GM23338 (cell line): ENCODE data around the gene NECAP2.
"Not testable (repeated sequence)": the region's sequence is repeated elsewhere in the genome, so short reads cannot be mapped to it uniquely, and the experiment has no call there.

Experiments
- EZH2 ChIP-seq: fragments of 200-600 bp; sonication (generic); IDR thresholded peaks from one replicate; pipeline ENCODE4 v1.8.0; 2017; ENCODE audit warnings: antibody characterized with exemption, mild to moderate bottlenecking, low read depth; ENCODE audit not compliant: unreplicated experiment
- POLR2AphosphoS5 ChIP-seq: IDR thresholded peaks from 2 replicates; pipeline ENCODE4 v1.6.1; 2016; ENCODE audit warnings: antibody characterized with exemption, low read depth
- TF ChIP-seq, protein P1 (sequence below), 2 experiments: fragments of 200-600 bp in 1 of 2; sonication (generic) in 1 of 2; conservative IDR thresholded peaks; 2 replicates each; pipeline versions ENCODE4 v1.5.1 to v1.6.1; 2016 to 2017; ENCODE audit warnings: antibody characterized with exemption in 2 of 2, low read depth in 2 of 2, mild to moderate bottlenecking in 2 of 2, moderate library complexity in 1 of 2
- TF ChIP-seq, protein P2 (sequence below): IDR thresholded peaks from one replicate; pipeline ENCODE4 v1.6.1; 2018; ENCODE audit warnings: antibody characterized with exemption; ENCODE audit not compliant: unreplicated experiment

DNA sequence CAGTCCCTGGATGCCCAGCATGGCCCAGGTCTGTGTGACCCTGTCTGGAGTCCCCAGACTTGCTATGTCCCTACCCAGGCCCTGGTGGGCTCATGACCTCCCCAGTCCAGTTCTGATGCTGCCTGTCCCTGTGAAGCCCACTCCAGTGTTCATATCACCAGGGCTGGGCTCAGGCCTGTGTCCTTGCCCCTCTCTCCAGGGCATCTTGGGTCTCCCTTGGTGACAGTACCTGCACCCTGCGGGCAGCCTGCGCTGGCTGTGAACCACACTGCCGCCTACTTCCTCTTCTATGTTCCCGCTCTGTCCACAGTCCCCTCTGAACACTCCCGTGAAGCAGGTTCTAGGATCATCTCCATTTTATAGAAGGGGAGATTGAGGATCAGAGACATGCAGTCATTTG is 60.5 kb downstream of the NECAP2 start:
- not testable (repeated sequence) for TF ChIP-seq POLR2AphosphoS5, EZH2
- TF ChIP-seq, protein P1, sequence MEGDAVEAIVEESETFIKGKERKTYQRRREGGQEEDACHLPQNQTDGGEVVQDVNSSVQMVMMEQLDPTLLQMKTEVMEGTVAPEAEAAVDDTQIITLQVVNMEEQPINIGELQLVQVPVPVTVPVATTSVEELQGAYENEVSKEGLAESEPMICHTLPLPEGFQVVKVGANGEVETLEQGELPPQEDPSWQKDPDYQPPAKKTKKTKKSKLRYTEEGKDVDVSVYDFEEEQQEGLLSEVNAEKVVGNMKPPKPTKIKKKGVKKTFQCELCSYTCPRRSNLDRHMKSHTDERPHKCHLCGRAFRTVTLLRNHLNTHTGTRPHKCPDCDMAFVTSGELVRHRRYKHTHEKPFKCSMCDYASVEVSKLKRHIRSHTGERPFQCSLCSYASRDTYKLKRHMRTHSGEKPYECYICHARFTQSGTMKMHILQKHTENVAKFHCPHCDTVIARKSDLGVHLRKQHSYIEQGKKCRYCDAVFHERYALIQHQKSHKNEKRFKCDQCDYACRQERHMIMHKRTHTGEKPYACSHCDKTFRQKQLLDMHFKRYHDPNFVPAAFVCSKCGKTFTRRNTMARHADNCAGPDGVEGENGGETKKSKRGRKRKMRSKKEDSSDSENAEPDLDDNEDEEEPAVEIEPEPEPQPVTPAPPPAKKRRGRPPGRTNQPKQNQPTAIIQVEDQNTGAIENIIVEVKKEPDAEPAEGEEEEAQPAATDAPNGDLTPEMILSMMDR (conservative IDR thresholded peaks at IDR 0.05; ENCODE audit: low read depth in 2 of 2), result not testable (repeated sequence)
- TF ChIP-seq, protein P2, sequence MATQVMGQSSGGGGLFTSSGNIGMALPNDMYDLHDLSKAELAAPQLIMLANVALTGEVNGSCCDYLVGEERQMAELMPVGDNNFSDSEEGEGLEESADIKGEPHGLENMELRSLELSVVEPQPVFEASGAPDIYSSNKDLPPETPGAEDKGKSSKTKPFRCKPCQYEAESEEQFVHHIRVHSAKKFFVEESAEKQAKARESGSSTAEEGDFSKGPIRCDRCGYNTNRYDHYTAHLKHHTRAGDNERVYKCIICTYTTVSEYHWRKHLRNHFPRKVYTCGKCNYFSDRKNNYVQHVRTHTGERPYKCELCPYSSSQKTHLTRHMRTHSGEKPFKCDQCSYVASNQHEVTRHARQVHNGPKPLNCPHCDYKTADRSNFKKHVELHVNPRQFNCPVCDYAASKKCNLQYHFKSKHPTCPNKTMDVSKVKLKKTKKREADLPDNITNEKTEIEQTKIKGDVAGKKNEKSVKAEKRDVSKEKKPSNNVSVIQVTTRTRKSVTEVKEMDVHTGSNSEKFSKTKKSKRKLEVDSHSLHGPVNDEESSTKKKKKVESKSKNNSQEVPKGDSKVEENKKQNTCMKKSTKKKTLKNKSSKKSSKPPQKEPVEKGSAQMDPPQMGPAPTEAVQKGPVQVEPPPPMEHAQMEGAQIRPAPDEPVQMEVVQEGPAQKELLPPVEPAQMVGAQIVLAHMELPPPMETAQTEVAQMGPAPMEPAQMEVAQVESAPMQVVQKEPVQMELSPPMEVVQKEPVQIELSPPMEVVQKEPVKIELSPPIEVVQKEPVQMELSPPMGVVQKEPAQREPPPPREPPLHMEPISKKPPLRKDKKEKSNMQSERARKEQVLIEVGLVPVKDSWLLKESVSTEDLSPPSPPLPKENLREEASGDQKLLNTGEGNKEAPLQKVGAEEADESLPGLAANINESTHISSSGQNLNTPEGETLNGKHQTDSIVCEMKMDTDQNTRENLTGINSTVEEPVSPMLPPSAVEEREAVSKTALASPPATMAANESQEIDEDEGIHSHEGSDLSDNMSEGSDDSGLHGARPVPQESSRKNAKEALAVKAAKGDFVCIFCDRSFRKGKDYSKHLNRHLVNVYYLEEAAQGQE, result not testable (repeated sequence)
